Astrocyte (in vitro differentiated cells and primary cell): ENCODE data around the gene ZNF174. TPM values are rescaled to one million over a fixed set of nuclear protein-coding genes. Genes with fewer than 3 reads are reported as not detected.
A peak's percentile ranks its signal among the peaks of the same experiment; 100 is the strongest.

ENCODE experiments used
- DNase-seq: peaks from one replicate; pipeline ENCODE4 v3.0.0-alpha.2; 2010; ENCODE audit warnings: low read depth
- FAIRE-seq: peaks from 2 replicates; lab custom pipeline; 2011; peaks lifted over from hg19 to GRCh38; lab: Jason Lieb, UNC
- H2AFZ ChIP-seq: 2 replicates; pipeline ENCODE4 v1.6.0; 2012; ENCODE audit warnings: low read depth, low read length, inconsistent platforms
- H3K27ac ChIP-seq: 2 replicates; pipeline ENCODE4 v1.5.1; 2011; ENCODE audit warnings: low read depth, low read length, inconsistent platforms
- H3K27me3 ChIP-seq: 2 replicates; pipeline ENCODE4 v1.6.0; 2011; ENCODE audit warnings: low read length, inconsistent platforms; ENCODE audit not compliant: insufficient read depth
- H3K36me3 ChIP-seq: 2 replicates; pipeline ENCODE4 v1.5.1; 2011; ENCODE audit warnings: low read length, inconsistent platforms; ENCODE audit not compliant: insufficient read depth
- H3K4me1 ChIP-seq: 2 replicates; pipeline ENCODE4 v1.5.1; 2011; ENCODE audit warnings: low read length, inconsistent platforms; ENCODE audit not compliant: insufficient read depth
- H3K4me2 ChIP-seq: 2 replicates; pipeline ENCODE4 v1.6.0; 2012; ENCODE audit warnings: low read length, inconsistent platforms
- H3K4me3 ChIP-seq: 2 replicates; pipeline ENCODE4 v1.5.1; 2011; ENCODE audit warnings: low read depth, mild to moderate bottlenecking, low read length, inconsistent platforms; ENCODE audit not compliant: insufficient read depth
- H3K79me2 ChIP-seq: 2 replicates; pipeline ENCODE4 v1.6.0; 2012; ENCODE audit warnings: mild to moderate bottlenecking, low read length, inconsistent platforms; ENCODE audit not compliant: insufficient read depth
- H3K9ac ChIP-seq: 2 replicates; pipeline ENCODE4 v1.6.0; 2012; ENCODE audit warnings: mild to moderate bottlenecking, low read length, inconsistent platforms
- H3K9me3 ChIP-seq: 2 replicates; pipeline ENCODE4 v1.5.1; 2012; ENCODE audit warnings: low read depth, mild to moderate bottlenecking, low read length, inconsistent platforms; ENCODE audit not compliant: insufficient read depth
- H4K20me1 ChIP-seq: 2 replicates; pipeline ENCODE4 v1.6.0; 2012; ENCODE audit warnings: low read length, inconsistent platforms; ENCODE audit not compliant: insufficient read depth
- H3K27ac Mint-ChIP-seq: one replicate; pipeline ENCODE4 v1.8.0; 2021; ENCODE audit warnings: mild to moderate bottlenecking, mixed read lengths; ENCODE audit not compliant: unreplicated experiment
- H3K27me3 Mint-ChIP-seq: one replicate; pipeline ENCODE4 v1.8.0; 2021; ENCODE audit warnings: low read depth, mixed read lengths; ENCODE audit not compliant: unreplicated experiment
- H3K36me3 Mint-ChIP-seq: one replicate; pipeline ENCODE4 v1.8.0; 2021; ENCODE audit warnings: low read depth, mixed read lengths; ENCODE audit not compliant: unreplicated experiment
- H3K4me1 Mint-ChIP-seq: one replicate; pipeline ENCODE4 v1.8.0; 2021; ENCODE audit warnings: low read depth, mixed read lengths; ENCODE audit not compliant: unreplicated experiment
- H3K4me3 Mint-ChIP-seq: one replicate; pipeline ENCODE4 v1.8.0; 2021; ENCODE audit warnings: mild to moderate bottlenecking, moderate library complexity, mixed read lengths; ENCODE audit not compliant: unreplicated experiment
- H3K9me3 Mint-ChIP-seq: one replicate; pipeline ENCODE4 v1.8.0; 2021; ENCODE audit warnings: mild to moderate bottlenecking, mixed read lengths; ENCODE audit not compliant: unreplicated experiment
- EZH2 ChIP-seq: IDR thresholded peaks from 2 replicates; pipeline ENCODE4 v1.6.1; 2012; ENCODE audit warnings: mild to moderate bottlenecking, low read length, inconsistent platforms; ENCODE audit not compliant: insufficient read depth
- total RNA-seq: library from RNA; stranded (reverse); gene quantifications from 2 replicates; pipeline ENCODE4 v1.2.1, GENCODE V29; 2021
- TF ChIP-seq, protein P1 (sequence below): IDR thresholded peaks from 2 replicates; pipeline ENCODE4 v1.5.1; 2011; ENCODE audit warnings: low read depth, mild to moderate bottlenecking, inconsistent platforms, low read length, moderate library complexity; ENCODE audit not compliant: insufficient read depth

The ZNF174 gene
- total RNA-seq, 1 donor from 2014 or later, result 9.7 TPM

DNA sequence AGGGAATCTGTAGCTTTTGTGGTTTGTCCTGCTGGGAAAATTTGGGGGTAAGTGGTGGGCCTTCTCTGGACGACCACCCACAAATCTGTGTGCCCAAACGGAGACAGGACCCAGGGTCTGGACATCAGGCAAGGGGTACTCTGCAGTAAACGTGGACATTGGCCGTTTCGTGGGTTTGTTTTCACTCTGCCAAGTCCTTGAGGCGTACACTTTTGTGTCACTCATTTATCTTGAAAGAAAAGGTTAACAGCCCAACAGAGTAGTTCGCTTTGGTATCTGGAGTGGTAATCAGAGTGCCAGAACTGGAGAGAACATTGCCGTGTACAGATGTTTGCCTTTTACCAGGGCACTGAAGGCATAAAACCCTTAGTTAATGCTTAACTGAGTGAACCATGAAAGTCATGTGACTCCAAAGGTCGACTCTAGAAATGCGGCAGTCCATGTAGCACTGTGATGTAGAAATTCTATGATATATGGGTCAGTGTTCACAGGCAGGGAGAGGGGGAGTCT lies 57.9 kb downstream of the ZNF174 start:
- peak overlapping the region; percentile 79 for H3K4me3 ChIP-seq
- H4K20me1 ChIP-seq, result peaks cover 53% of the 10 kb centered on the region
- peak overlapping the region; percentile 65 for H2AFZ ChIP-seq
- Mint-ChIP-seq H3K9me3 (no peaks in the 10 kb centered on the region), H3K27me3 (no peaks in the 10 kb centered on the region), H3K4me3 (peak overlapping the region; percentile 96), H3K4me1 (peaks cover 29% of the 10 kb centered on the region), H3K36me3 (peaks cover 3% of the 10 kb centered on the region), H3K27ac (peak overlapping the region; percentile 94)
- H3K4me2 ChIP-seq, result peak overlapping the region; percentile 93
- H3K27ac ChIP-seq, result peak overlapping the region; percentile 96
- H3K27me3 ChIP-seq, result no peaks in the 10 kb centered on the region
- H3K9ac ChIP-seq, result peak overlapping the region; percentile 93
- no peak for DNase-seq
- H3K36me3 ChIP-seq, result no peaks in the 10 kb centered on the region
- TF ChIP-seq, protein P1, sequence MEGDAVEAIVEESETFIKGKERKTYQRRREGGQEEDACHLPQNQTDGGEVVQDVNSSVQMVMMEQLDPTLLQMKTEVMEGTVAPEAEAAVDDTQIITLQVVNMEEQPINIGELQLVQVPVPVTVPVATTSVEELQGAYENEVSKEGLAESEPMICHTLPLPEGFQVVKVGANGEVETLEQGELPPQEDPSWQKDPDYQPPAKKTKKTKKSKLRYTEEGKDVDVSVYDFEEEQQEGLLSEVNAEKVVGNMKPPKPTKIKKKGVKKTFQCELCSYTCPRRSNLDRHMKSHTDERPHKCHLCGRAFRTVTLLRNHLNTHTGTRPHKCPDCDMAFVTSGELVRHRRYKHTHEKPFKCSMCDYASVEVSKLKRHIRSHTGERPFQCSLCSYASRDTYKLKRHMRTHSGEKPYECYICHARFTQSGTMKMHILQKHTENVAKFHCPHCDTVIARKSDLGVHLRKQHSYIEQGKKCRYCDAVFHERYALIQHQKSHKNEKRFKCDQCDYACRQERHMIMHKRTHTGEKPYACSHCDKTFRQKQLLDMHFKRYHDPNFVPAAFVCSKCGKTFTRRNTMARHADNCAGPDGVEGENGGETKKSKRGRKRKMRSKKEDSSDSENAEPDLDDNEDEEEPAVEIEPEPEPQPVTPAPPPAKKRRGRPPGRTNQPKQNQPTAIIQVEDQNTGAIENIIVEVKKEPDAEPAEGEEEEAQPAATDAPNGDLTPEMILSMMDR, result no peak
- no peak for TF ChIP-seq EZH2
- H3K4me1 ChIP-seq, result peaks cover 20% of the 10 kb centered on the region
- peaks cover 58% of the 10 kb centered on the region for H3K79me2 ChIP-seq
- FAIRE-seq, result no peak
- H3K9me3 ChIP-seq, result no peaks in the 10 kb centered on the region

Other genes starting within 250 kb of the ZNF174 start
- 0.32 TPM in 1 of 2 replicates, not detected in the other for gene OR1F1, start 213.0 kb upstream of the ZNF174 start, total RNA-seq
- gene ZNF200, start 166.1 kb upstream of the ZNF174 start, total RNA-seq, result 8.6 and 9.2 TPM in 2 replicates
- gene MEFV, start 144.6 kb upstream of the ZNF174 start, total RNA-seq, result not detected in 2 replicates
- 31.4 and 34.7 TPM in 2 replicates for gene ZNF263, start 117.7 kb upstream of the ZNF174 start, total RNA-seq
- gene TIGD7, start 95.8 kb upstream of the ZNF174 start, total RNA-seq, result 4.4 and 4.5 TPM in 2 replicates
- 26.9 and 30.5 TPM in 2 replicates for gene ZNF75A, start 95.7 kb upstream of the ZNF174 start, total RNA-seq
- not detected in 2 replicates for gene OR2C1, start 45.3 kb upstream of the ZNF174 start, total RNA-seq
- 17.3 and 20.7 TPM in 2 replicates for gene ZSCAN32, start 211 bp upstream of the ZNF174 start, total RNA-seq
- gene ZNF597, start 42.3 kb downstream of the ZNF174 start, total RNA-seq, result 3.9 and 4.7 TPM in 2 replicates
- gene NAA60, start 42.5 kb downstream of the ZNF174 start, total RNA-seq, result 61.1 and 64.9 TPM in 2 replicates
- not detected in 2 replicates for gene C16orf90, start 94.3 kb downstream of the ZNF174 start, total RNA-seq
- gene CLUAP1, start 99.8 kb downstream of the ZNF174 start, total RNA-seq, result 15.4 and 16.3 TPM in 2 replicates
- 0.17 and 0.23 TPM in 2 replicates for gene NLRC3, start 176.2 kb downstream of the ZNF174 start, total RNA-seq
- gene SLX4, start 210.4 kb downstream of the ZNF174 start, total RNA-seq, result 7.8 and 7.9 TPM in 2 replicates